H9 (cell line): ENCODE data around the gene EDN3. TPM values are rescaled to one million over a fixed set of nuclear protein-coding genes. Genes with fewer than 3 reads are reported as not detected.

Source experiments
- DNase-seq: peaks from one replicate; pipeline ENCODE4 v3.0.0-alpha.2; 2017
- H2AFZ ChIP-seq: one replicate; pipeline ENCODE4 v1.6.1; 2013; ENCODE audit warnings: mild to moderate bottlenecking, low read length, control low read depth, moderate library complexity
- H2AK5ac ChIP-seq: 2 replicates; pipeline ENCODE4 v1.6.1; 2013; ENCODE audit warnings: low read length, control low read depth, mixed read lengths; ENCODE audit not compliant: insufficient read length
- H2BK120ac ChIP-seq: one replicate; pipeline ENCODE4 v1.6.1; 2013; ENCODE audit warnings: low read depth, mild to moderate bottlenecking, low read length, control low read depth, inconsistent platforms; ENCODE audit not compliant: poor library complexity, severe bottlenecking
- H2BK12ac ChIP-seq: 2 replicates; pipeline ENCODE4 v1.6.1; 2013; ENCODE audit warnings: low read length, control low read depth, mixed read lengths, low read depth; ENCODE audit not compliant: insufficient read length
- H2BK15ac ChIP-seq: 2 replicates; pipeline ENCODE4 v1.6.1; 2013; ENCODE audit warnings: low read depth, low read length, control low read depth
- H2BK20ac ChIP-seq: one replicate; pipeline ENCODE4 v1.6.1; 2013; ENCODE audit warnings: low read depth, mild to moderate bottlenecking, low read length, control low read depth, inconsistent platforms; ENCODE audit not compliant: poor library complexity, severe bottlenecking
- H2BK5ac ChIP-seq: 2 replicates; pipeline ENCODE4 v1.6.1; 2013; ENCODE audit warnings: low read length, control low read depth, mixed read lengths; ENCODE audit not compliant: insufficient read length
- H3K14ac ChIP-seq: 2 replicates; pipeline ENCODE4 v1.6.1; 2013; ENCODE audit warnings: low read length, control low read depth; ENCODE audit not compliant: insufficient read depth
- H3K18ac ChIP-seq: 2 replicates; pipeline ENCODE4 v1.6.1; 2013; ENCODE audit warnings: low read depth, mild to moderate bottlenecking, mixed read lengths, low read length, control low read depth; ENCODE audit not compliant: insufficient read length
- H3K23ac ChIP-seq: 2 replicates; pipeline ENCODE4 v1.6.1; 2013; ENCODE audit warnings: low read length, control low read depth, mixed read lengths, low read depth; ENCODE audit not compliant: insufficient read length
- H3K23me2 ChIP-seq: 2 replicates; pipeline ENCODE4 v1.6.1; 2013; ENCODE audit warnings: low read depth, mild to moderate bottlenecking, mixed read lengths, low read length, control low read depth; ENCODE audit not compliant: insufficient read length, poor library complexity, severe bottlenecking
- H3K27ac ChIP-seq: 2 replicates; pipeline ENCODE4 v1.5.1; 2013; ENCODE audit warnings: low read length, control low read depth, mixed read lengths, low read depth; ENCODE audit not compliant: insufficient read length
- H3K27me3 ChIP-seq: 2 replicates; pipeline ENCODE4 v1.6.1; 2013; ENCODE audit warnings: low read length, control low read depth, inconsistent platforms; ENCODE audit not compliant: insufficient read depth
- H3K4ac ChIP-seq: 2 replicates; pipeline ENCODE4 v1.6.1; 2013; ENCODE audit warnings: low read depth, mild to moderate bottlenecking, control low read depth, inconsistent platforms, low read length, moderate library complexity
- H3K4me1 ChIP-seq: 2 replicates; pipeline ENCODE4 v1.6.1; 2013; ENCODE audit warnings: low read length, control low read depth, inconsistent platforms; ENCODE audit not compliant: insufficient read depth
- H3K4me2 ChIP-seq: 2 replicates; pipeline ENCODE4 v1.6.1; 2013; ENCODE audit warnings: low read length, control low read depth, mixed read lengths; ENCODE audit not compliant: insufficient read length, insufficient read depth
- H3K56ac ChIP-seq: 2 replicates; pipeline ENCODE4 v1.6.1; 2013; ENCODE audit warnings: low read depth, mild to moderate bottlenecking, mixed read lengths, low read length, control low read depth; ENCODE audit not compliant: insufficient read length
- H3K79me1 ChIP-seq: 2 replicates; pipeline ENCODE4 v1.6.1; 2013; ENCODE audit warnings: low read depth, mild to moderate bottlenecking, moderate library complexity, low read length, control low read depth, inconsistent platforms; ENCODE audit not compliant: insufficient read depth, poor library complexity, severe bottlenecking
- H3K79me2 ChIP-seq: 2 replicates; pipeline ENCODE4 v1.6.1; 2013; ENCODE audit warnings: low read length, control low read depth, inconsistent platforms; ENCODE audit not compliant: insufficient read depth
- H3K9ac ChIP-seq: 2 replicates; pipeline ENCODE4 v1.6.1; 2013; ENCODE audit warnings: low read length, control low read depth, mixed read lengths; ENCODE audit not compliant: insufficient read length; ENCODE audit errors: extremely low read depth
- H3K9me3 ChIP-seq: one replicate; pipeline ENCODE4 v1.6.1; 2013; ENCODE audit warnings: low read depth, low read length, inconsistent platforms; ENCODE audit not compliant: control insufficient read depth
- H3T11ph ChIP-seq: one replicate; pipeline ENCODE4 v1.6.1; 2013; ENCODE audit warnings: mild to moderate bottlenecking, low read length, control low read depth, inconsistent platforms
- H4K20me1 ChIP-seq: one replicate; pipeline ENCODE4 v1.6.1; 2013; ENCODE audit not compliant: control insufficient read depth, insufficient read length, insufficient read depth
- H4K5ac ChIP-seq: 2 replicates; pipeline ENCODE4 v1.6.1; 2013; ENCODE audit warnings: low read depth, mild to moderate bottlenecking, mixed read lengths, low read length, control low read depth; ENCODE audit not compliant: insufficient read length
- H4K8ac ChIP-seq: replicated peaks from 2 replicates; pipeline ENCODE4 v1.6.1; 2013; ENCODE audit warnings: low read length, control low read depth, mixed read lengths, low read depth; ENCODE audit not compliant: insufficient read length
- H4K91ac ChIP-seq: 2 replicates; pipeline ENCODE4 v1.6.1; 2013; ENCODE audit warnings: low read depth, mild to moderate bottlenecking, moderate library complexity, mixed read lengths, low read length, control low read depth; ENCODE audit not compliant: insufficient read length
- H3K27ac Mint-ChIP-seq, 3 experiments: 2 replicates in 2 of 3; 3 replicates in 1 of 3; pipeline ENCODE4 v1.8.0; 2020 to 2021; ENCODE audit warnings: mixed read lengths in 3 of 3, mild to moderate bottlenecking in 1 of 3, moderate library complexity in 1 of 3
- H3K27me3 Mint-ChIP-seq: 2 replicates; pipeline ENCODE4 v1.8.0; 2021; ENCODE audit warnings: low read depth, mild to moderate bottlenecking, moderate library complexity, mixed read lengths
- H3K36me3 Mint-ChIP-seq, 3 experiments: 2 replicates in 2 of 3; 3 replicates in 1 of 3; pipeline ENCODE4 v1.8.0; 2020 to 2021; ENCODE audit warnings: low read depth in 3 of 3, mixed read lengths in 3 of 3; ENCODE audit not compliant: insufficient read depth in 1 of 3
- H3K4me1 Mint-ChIP-seq, 2 experiments: 2 replicates each; pipeline ENCODE4 v1.8.0; 2020; ENCODE audit warnings: mixed read lengths in 2 of 2
- H3K4me3 Mint-ChIP-seq, 2 experiments: 2 replicates in 1 of 2; 3 replicates in 1 of 2; pipeline ENCODE4 v1.8.0; 2020 to 2021; ENCODE audit warnings: mild to moderate bottlenecking in 2 of 2, mixed read lengths in 2 of 2, moderate library complexity in 1 of 2
- H3K9me3 Mint-ChIP-seq, 2 experiments: 2 replicates in 1 of 2; 3 replicates in 1 of 2; pipeline ENCODE4 v1.8.0; 2020; ENCODE audit warnings: mild to moderate bottlenecking in 2 of 2, mixed read lengths in 2 of 2, moderate library complexity in 1 of 2
- WGBS: extraction: QIAGEN DNeasy Blood & Tissue Kit; methylation state at CpG from one replicate; pipeline ENCODE4 v1.1.7; 2013; ENCODE audit warnings: missing lambda C conversion rate, low lambda C conversion rate, mixed read lengths; ENCODE audit not compliant: insufficient read length; ENCODE audit errors: extremely low coverage; 5-methylcytosine and 5-hydroxymethylcytosine counted together
- total RNA-seq: library from RNA; stranded (reverse); gene quantifications from 2 replicates; pipeline ENCODE4 v1.2.1, GENCODE V29; 2021
- TF ChIP-seq, protein P1 (sequence below): fragments of 200-600 bp; sonication (generic); conservative IDR thresholded peaks from 3 replicates; pipeline ENCODE4 v1.8.0; 2021; ENCODE audit warnings: antibody characterized with exemption, mild to moderate bottlenecking

Gene EDN3
- total RNA-seq, 1 experiment from 2014 or later: 0.20 TPM

DNA sequence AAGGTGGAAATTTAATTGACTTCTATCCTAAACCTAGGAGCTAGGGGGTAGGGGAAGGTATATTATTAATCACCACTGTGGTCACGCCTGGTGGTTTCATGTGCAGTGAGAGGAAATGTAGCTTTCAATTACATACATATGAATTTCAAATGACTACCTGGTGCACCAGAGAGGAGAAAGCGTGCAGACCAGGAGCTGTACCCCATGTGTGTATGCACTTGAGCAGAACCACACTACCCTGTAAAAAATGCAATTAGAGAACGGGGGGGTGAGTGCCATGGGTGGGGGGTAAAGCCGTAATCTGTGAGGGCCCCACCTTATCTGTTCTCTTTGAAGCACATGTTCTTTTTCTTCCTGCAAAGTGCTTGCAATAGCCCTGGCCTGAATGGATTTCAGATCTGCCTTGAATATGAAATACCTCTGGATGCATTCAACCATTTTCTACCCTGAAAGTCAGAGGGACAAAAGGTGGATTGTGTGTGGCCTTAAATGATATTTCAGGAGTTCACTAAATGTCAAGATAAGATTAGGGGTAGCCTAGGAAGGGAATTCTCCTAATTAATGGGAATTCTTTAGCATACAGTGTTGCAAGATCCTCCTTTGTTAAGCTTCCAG lies 30.9 kb upstream of the EDN3 start:
- no peak overlapping the region for H2BK12ac ChIP-seq
- H3K4me2 ChIP-seq: no peak overlapping the region
- H3K23ac ChIP-seq: no peak overlapping the region
- no peak overlapping the region for H3K18ac ChIP-seq
- H2BK5ac ChIP-seq: no peak overlapping the region
- TF ChIP-seq, protein P1, sequence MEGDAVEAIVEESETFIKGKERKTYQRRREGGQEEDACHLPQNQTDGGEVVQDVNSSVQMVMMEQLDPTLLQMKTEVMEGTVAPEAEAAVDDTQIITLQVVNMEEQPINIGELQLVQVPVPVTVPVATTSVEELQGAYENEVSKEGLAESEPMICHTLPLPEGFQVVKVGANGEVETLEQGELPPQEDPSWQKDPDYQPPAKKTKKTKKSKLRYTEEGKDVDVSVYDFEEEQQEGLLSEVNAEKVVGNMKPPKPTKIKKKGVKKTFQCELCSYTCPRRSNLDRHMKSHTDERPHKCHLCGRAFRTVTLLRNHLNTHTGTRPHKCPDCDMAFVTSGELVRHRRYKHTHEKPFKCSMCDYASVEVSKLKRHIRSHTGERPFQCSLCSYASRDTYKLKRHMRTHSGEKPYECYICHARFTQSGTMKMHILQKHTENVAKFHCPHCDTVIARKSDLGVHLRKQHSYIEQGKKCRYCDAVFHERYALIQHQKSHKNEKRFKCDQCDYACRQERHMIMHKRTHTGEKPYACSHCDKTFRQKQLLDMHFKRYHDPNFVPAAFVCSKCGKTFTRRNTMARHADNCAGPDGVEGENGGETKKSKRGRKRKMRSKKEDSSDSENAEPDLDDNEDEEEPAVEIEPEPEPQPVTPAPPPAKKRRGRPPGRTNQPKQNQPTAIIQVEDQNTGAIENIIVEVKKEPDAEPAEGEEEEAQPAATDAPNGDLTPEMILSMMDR: no peak
- Mint-ChIP-seq H3K36me3 (no peaks in the 10 kb centered on the region), H3K27me3 (peaks cover 71% of the 10 kb centered on the region), H3K27ac (no peak overlapping the region; a peak in 1 of 7 replicates), H3K9me3 (no peaks in the 10 kb centered on the region; a peak in 1 of 5 replicates), H3K4me3 (no peak overlapping the region), H3K4me1 (peaks cover 27 to 31% of the 10 kb centered on the region in 2 experiments)
- no peak overlapping the region for H2BK120ac ChIP-seq
- H3K79me1 ChIP-seq: no peaks in the 10 kb centered on the region
- peaks cover 3% of the 10 kb centered on the region for H3K27me3 ChIP-seq
- no peaks in the 10 kb centered on the region for H4K20me1 ChIP-seq
- no peak overlapping the region for H3K56ac ChIP-seq
- H3K23me2 ChIP-seq: peaks cover 3% of the 10 kb centered on the region
- no peak overlapping the region for H4K8ac ChIP-seq
- no peak overlapping the region for H3K27ac ChIP-seq
- H4K5ac ChIP-seq: no peak overlapping the region
- H4K91ac ChIP-seq: no peak overlapping the region
- no peak overlapping the region for H3K9ac ChIP-seq
- H3K9me3 ChIP-seq: no peaks in the 10 kb centered on the region
- H3K79me2 ChIP-seq: no peaks in the 10 kb centered on the region
- H3K4me1 ChIP-seq: peaks cover 7% of the 10 kb centered on the region; the same call in 1 of the 2 replicates
- H2AFZ ChIP-seq: no peak overlapping the region
- H2BK15ac ChIP-seq: no peak overlapping the region
- no peak overlapping the region for H2AK5ac ChIP-seq
- H2BK20ac ChIP-seq: no peak overlapping the region
- H3K14ac ChIP-seq: no peak overlapping the region
- no CpG with 5 or more reads among the region's 4 CpGs for WGBS
- DNase-seq: no peak
- no peak overlapping the region for H3T11ph ChIP-seq
- no peak overlapping the region for H3K4ac ChIP-seq
